G401 (cell line): Measurements from ENCODE around the gene ZSWIM4. TPM values are rescaled to one million over a fixed set of nuclear protein-coding genes. Genes with fewer than 3 reads are reported as not detected.

Source experiments
- DNase-seq: peaks from one replicate; pipeline ENCODE4 v3.0.0-alpha.2; 2015; ENCODE audit warnings: low spot score
- in situ Hi-C: cut with HindIII; loops from 2 replicates; pipeline ENCODE4 v1.10.0; 2016; ENCODE audit warnings: low sequenced_read_pairs, mixed read lengths
- total RNA-seq: library from RNA; depleted of rRNA; stranded (reverse); fragments of >200 nt; shearing (Covaris generic); gene quantifications from 2 replicates; pipeline ENCODE4 v1.2.3, GENCODE V29; 2014

ZSWIM4 gene
- total RNA-seq, 1 experiment from 2014 or later = 8.1 TPM

DNA sequence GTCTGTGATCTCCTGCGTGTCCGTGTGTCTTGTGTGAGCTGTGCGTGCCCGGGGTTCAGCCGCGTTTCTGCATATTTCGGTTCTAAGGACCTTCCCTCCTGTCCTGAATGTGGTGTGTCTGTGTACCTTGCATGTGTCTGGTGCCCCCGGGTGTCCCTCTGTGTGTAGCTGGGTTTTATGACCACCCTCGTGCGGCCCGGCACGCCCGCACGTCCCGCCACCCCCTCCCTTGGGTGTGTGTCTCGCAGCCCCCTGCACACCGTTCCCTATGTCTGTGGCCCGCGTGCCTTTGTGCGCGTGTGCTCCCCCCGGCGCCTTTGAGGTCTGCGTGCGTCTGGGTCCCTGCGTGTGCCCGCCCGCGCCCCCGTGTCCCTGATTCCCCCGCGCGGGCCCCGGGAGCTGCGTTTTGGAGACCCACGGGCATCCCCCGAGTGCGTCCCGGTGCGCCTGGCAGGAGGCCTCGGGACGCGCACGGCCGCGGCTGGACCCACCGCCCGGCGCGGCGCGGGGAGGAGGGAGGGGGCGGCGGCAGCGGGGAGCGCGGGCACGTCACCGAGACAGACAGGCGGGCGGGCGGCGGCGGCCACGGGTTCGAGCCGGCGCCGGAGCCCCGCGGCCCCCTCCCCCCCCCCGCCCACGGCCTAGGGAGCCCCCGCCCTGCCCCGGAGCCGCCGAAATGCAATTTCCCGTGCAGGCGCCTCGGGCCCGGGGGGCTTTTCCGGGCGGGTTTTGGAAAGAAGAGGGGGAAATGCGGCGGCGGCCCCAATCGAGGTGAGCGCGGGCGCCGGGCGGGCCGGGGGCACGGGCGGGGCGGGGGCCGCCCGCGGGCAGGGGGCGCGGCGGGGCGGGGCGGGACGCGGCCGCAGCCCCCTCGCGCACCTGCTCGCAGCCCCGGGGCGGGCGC lies 69.7 kb downstream of the ZSWIM4 start:
- in situ Hi-C loops = no loop called here
- no peak for DNase-seq

DNA sequence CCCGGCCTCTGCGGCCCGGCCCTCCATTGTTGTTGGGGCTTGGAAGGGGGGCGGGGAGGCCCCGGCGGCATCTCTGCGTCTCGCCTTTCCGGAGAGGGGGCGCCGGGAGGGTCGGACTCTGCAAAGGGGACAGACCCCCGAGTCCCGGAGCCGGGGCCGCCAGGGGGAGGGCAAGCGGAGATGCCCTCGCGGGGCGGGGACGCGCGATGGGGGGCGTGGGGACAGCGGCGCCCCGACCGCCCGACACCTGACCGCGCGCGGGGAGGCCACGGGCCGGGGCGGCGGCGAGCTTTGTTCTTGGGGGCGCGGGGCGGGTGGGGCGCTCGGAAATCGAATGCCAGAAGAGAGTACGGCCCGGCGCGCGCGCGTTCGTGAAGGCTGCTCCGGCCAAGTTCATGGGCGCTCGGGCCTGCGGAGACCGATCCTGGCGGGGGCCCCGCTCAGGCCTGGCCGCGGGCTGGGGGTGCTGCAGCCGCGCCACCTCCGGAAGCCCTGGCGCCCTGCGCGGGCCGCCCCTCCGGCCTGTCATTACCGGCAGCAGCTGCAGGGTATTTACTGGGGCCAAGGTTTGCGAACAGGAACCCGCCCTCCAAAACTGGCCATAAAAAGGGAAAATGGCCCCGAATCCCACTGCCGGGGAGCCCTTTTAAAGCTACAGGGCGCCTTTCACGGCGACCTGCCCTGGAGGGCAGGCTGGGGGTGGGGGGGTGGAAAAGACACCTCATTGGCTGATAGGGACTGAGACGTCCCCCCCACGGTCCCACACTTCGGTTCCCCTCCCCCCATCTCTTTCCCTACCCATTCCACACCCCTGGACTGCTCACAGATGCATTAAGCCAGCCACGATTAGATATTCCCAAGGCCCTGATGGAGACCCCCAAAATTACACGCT lies 70.6 kb downstream of the ZSWIM4 start:
- in situ Hi-C loops = no loop called here

DNA sequence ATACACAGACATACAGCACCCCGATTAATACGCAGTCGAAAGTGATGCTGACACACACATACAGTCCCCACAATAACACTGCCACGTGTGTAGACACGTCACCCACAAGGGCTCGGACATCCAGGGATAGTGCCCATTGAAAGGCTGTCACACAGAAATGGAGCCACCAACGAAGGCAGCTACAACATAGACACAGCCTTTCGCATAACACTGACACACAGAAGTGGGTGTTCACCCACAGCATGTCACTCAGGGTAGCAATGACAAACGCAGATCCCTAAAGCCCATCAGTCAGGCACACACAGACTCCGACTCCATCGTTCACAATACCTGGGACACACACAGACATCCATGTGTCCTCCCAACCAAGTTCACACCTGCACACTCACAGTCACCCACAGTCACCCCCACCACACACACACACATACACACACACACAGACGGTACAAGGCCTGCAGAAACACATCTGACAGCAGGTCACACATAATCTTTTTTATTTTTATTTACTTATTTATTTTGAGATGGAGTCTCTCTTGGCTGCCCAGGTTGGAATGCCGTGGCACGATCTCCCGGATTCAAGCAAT lies 71.3 kb downstream of the ZSWIM4 start:
- DNase-seq = peak; percentile 56
- in situ Hi-C loops = no loop called here

More for the DNA sequence above, 70.6 kb downstream of the ZSWIM4 start:
- DNase-seq = peak; percentile 63

DNA sequence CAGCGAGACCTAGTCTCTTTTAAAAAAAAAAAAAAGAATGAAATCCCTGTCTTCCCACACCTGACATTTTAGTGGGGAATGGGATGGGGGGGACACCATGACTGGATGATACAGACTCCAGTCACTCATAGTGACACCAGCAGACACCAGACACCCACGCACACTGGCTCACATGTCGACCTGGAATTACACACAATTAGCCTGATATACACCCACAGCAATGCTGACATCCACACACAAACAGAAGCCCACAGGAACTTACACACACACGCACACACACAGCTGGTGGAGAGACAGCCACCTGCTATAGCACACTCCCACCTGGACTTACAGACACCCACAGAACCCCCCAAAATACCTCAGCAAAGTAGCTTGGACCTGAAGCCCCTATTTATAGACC lies 73.4 kb downstream of the ZSWIM4 start:
- no peak for DNase-seq
- in situ Hi-C loops = no loop called here

DNA sequence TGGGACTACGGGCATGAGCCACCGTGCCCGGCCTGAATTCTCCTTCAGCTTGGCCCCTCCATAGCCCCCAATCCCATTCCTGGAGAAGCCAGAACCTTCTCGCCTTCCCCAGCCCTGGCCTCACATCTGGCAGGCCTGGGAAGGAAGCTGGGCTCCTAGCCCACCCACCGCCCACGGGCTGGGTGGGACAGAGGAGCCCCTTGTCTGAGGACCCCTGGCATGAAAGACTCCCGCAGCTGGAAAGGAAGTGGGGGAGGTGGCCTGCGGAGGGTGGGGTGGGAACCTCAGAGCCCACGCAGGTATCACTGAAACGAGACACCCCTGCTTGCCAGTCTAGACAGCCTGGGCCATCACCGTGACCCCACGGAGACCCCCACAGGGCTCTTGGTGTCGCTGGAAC lies 74.0 kb downstream of the ZSWIM4 start:
- in situ Hi-C loops = no loop called here
- DNase-seq = no peak

DNA sequence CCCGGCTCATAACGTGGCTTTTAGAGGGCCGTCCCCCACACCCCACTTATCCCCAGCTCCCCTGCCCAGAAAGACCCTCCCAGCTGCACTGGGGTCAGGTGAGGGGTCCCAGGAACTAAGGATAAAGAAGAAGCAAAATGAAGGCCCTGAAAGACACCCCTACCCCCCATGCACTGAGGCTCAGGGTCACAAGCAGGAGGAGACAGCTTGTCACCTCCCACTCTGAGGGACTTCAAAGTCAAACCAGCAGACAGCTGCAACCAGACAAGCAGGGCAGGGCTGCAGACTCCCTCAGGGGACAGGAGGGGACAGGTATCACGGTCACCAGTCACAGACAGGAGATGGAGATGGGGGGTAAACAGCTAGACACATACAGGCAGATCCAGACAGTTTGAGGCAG lies 75.6 kb downstream of the ZSWIM4 start:
- no peak for DNase-seq
- in situ Hi-C loops = no loop called here

DNA sequence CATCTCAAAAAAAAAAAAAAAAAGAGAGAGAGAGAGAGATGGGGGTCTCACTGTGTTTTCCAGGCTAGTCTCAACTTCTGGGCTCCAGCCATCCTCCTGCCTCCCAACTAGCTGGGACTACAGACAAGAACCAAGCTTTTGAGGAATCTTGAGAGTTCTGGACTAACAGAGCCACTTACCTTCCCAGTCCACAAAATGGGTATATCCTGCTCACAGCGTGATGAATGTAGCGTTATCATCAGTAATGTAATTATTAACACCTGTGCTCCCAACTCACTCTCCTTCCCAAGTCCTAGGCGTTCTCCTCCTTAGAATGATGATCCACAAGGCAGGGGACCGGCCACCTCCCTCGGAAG lies 77.1 kb downstream of the ZSWIM4 start:
- DNase-seq = no peak
- in situ Hi-C loops = no loop called here

DNA sequence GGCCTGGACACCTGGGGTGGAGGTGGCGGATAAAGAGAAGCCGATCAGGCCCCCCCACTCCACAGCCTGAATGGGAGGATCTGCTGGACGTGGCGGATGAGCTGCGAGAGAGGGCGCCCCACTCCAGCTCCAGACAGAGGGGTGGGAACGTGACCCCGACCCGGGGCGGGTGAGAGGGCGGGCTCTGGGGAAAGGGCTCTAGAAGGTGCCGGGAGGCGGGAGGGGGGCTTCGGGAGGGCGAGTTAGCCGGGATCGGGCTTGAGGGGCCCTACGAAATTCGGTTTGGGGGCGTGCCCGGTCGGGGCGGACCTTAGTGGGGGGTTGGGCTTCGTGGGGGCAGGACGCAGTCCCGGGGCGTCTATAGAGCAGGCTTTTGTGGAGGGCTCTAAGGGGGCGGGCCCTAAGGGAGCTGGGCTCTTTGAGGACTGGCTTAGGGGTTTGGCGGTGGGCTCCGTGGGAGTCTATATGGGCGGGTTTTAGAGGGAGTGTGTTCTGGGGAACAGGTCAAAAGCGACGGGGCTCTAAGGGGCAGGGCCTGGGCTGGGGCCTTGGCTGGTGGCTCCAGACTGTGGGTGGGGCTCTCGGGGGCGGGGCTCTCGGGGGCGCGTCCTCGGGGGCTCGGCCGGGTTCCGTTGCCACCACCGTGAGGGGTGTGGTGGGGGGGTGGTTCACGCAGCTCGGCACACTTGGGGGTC lies 77.6 kb downstream of the ZSWIM4 start:
- no peak for DNase-seq
- in situ Hi-C loops = no loop called here

DNA sequence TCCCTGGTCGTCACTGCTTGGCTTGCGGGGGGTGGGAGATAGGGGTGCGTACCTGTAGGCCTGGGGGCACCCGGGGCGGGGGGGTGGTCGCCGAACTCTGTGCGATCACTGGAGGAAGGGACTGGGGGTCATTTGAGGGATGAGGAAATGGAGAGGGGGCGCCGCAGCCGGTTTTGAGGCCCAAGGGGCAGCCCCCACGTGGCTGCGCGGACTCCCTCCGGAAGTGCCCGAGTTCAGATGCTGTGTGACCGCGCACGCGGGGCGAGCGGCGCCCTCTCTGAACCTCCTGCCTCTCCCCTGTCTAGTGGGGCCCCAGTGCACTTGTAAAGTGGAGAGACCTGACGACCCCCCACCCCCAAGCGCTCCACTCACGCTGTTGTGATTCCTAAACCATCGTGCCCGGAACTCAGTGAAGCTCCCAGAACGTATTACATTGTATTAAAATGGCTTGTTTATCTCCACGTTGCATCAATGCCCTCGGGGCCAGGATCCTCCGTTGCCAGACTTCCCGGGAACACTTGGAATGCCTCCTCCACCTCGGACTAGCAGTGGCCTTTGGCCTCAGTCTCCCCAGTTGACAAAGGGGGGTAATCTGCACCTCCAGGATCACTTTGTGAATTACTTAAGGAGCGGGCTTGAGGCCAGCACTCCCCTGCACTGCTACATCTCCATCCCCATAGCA lies 78.7 kb downstream of the ZSWIM4 start:
- no peak for DNase-seq
- in situ Hi-C loops = no loop called here

DNA sequence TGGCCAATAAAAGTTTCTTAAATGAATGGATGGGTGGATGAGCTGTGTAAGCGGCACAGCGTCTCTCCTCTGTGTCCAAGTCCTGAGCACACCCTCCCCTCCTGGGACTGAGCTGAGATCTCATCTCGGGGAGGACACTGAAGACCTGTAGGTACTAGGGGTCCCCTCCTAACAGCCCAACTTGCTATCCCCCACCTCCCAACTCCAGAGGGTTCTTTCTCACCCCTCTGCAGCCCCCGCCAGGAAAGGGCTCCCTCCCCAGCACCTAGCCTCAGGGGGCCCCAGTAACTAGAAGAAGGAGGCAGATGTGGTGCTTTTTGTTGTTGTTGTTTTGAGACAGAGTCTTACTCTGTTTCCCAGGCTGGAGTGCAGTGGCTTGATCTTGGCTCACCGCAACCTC lies 80.6 kb downstream of the ZSWIM4 start:
- in situ Hi-C loops = no loop called here
- DNase-seq = no peak

DNA sequence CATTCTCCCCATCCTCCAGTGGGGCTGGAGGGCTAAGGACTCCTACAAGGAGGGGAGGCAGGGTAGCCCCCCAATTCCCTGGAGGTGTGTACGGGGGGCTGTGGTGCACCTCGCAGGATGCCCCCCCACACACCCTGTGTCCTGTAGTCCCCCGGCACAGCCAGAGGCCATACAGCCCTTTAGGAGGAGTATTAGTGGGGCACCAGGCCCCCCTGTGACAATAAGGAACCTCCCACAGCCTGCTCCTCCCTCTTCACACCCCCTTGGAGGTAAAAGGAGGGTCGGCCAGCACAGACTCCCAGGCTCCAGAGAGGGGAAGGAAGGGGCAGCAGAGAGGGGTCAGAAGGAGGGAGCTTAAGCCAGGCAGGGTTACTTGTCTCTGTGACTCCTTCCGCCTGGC lies 81.6 kb downstream of the ZSWIM4 start, which contains the start of gene NANOS3:
NANOS3 (plus strand) TSS at position 301 of the 400 bp plus-strand sequence. CDS start 115 bp downstream, outside the sequence.
- in situ Hi-C loops = no loop called here
- no peak for DNase-seq

DNA sequence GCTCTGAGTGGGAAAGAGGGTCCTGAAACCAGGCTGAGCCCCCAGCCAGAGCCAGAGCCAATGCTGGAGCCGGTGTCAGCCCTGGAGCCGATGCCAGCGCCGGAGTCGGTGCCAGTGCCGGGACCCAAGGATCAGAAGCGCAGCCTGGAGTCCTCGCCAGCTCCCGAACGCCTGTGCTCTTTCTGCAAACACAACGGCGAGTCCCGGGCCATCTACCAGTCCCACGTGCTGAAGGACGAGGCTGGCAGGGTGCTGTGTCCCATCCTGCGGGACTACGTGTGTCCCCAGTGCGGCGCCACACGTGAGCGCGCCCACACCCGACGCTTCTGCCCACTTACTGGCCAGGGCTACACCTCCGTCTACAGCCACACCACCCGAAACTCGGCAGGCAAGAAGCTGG lies 82.1 kb downstream of the ZSWIM4 start:
- DNase-seq = no peak
- in situ Hi-C loops = no loop called here

DNA sequence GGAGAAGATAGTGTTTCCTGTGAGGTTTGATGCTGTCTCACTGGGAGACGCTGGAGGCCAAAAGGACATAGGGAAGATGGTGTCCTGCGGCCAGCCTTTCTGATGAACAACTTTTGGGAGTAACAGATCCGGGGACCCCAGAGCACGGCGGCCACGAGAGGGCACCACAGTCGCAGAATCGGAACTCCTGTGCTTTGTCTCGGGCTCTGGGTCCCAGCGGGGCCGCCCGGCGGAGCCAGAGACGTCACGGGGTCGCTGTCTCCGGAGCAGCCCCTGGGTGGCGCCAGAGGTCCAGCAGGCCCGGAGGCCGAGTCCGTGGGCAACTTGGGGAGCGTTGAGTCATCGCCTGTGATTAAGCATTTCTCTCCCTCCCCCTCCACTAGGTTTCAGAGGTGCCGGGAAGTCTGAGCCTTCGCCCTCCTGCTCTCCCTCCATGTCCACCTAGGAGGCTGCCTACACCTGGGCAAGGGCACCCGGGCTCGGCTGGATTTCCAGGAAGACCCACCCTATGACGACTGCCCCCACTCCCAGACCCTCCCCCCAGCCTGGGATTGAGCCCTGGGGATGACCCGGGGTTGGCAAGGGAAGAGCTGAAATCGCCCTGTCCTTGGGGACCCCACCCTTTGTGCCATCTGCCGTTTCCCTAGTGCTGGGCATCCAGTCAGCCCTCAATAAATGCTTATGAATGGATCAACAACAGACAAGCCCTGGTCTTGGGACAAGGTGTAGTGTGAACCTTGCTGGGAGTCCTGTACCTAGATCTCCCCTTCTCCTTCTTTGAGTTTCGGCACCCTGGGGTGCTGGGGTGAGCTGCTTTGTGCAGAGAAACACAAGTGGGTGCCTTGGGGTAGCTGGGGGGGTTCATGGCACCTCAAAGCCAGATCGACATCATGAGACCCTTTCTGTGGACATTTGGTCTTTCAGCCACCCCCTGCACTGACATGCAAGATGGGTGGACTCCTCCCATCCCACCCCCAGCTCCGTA lies 85.1 kb downstream of the ZSWIM4 start:
- in situ Hi-C loops = no loop called here
- peak; percentile 91 for DNase-seq

DNA sequence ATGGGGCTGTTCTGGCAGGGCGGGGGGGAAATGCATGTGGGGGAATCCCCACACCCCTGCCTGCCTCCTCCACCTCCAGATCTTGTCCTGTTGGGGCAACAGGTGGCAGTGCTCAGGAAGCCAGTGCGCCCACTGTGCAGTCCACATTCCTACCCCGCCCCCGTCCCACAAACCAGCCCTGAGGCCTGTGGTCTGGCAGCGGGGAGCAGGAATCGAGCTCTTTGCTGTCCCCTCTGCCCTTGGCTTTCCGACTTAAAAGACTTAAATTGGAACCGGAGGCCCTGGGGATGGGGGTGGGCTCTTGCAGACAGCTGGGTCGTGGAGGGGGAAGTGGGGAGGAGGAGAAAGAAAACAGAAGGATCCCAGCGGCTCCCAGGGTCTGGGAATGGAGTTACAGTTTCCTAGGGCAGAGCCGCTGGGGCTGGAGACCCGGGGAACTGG lies 86.0 kb downstream of the ZSWIM4 start:
- in situ Hi-C loops = no loop called here
- no peak for DNase-seq
